NAMALWA (cell line): ENCODE results near the gene LGALS3BP.
"Not testable (repeated sequence)": the region's sequence is repeated elsewhere in the genome, so short reads cannot be mapped to it uniquely, and the experiment has no call there.

Experiments
- DNase-seq: peaks from one replicate; pipeline ENCODE4 v3.0.0-alpha.2; 2015; ENCODE audit warnings: low spot score

The LGALS3BP gene

GRCh38 chr17:78980624-78980972 lies 875 bp upstream of the LGALS3BP start:
- no peak for DNase-seq

- no peak for DNase-seq
Measured at GRCh38 chr17:78977997-78978973, 1.4 kb downstream of the LGALS3BP start.

GRCh38 chr17:78977681-78977943 lies 2.1 kb downstream of the LGALS3BP start:
- DNase-seq: no peak

GRCh38 chr17:78976907-78977680 lies 2.6 kb downstream of the LGALS3BP start:
- DNase-seq: no peak

GRCh38 chr17:78974635-78975591 lies 4.8 kb downstream of the LGALS3BP start:
- peak; percentile 66 for DNase-seq

GRCh38 chr17:78973792-78974520 lies 5.8 kb downstream of the LGALS3BP start:
- no peak for DNase-seq

GRCh38 chr17:78973196-78973595 lies 6.5 kb downstream of the LGALS3BP start:
- no peak for DNase-seq

- DNase-seq: no peak
Measured at GRCh38 chr17:78972507-78973105, 7.1 kb downstream of the LGALS3BP start.

GRCh38 chr17:78971756-78972506 lies 7.8 kb downstream of the LGALS3BP start:
- no peak for DNase-seq

- DNase-seq: peak; percentile 84
Measured at GRCh38 chr17:78970834-78971755, 8.6 kb downstream of the LGALS3BP start.

GRCh38 chr17:78969865-78970264 lies 9.9 kb downstream of the LGALS3BP start:
- no peak for DNase-seq

GRCh38 chr17:78967782-78968362 lies 11.9 kb downstream of the LGALS3BP start:
- DNase-seq: no peak

- no peak for DNase-seq
Measured at GRCh38 chr17:78966910-78967600, 12.7 kb downstream of the LGALS3BP start.

- no peak for DNase-seq
Measured at GRCh38 chr17:78966123-78966813, 13.5 kb downstream of the LGALS3BP start.

- peak; percentile 36 for DNase-seq
Measured at GRCh38 chr17:78965491-78965924, 14.2 kb downstream of the LGALS3BP start.

GRCh38 chr17:78963378-78963777 lies 16.3 kb downstream of the LGALS3BP start:
- no peak for DNase-seq

GRCh38 chr17:78962984-78963348 lies 16.8 kb downstream of the LGALS3BP start:
- DNase-seq: not testable (repeated sequence)
